NCI-H1417 treated with DMSO at 0.1 percent for 48 hours (cell line): ENCODE data around the gene UBN1.

Source experiments
- DNase-seq: peaks from one replicate; lab custom pipeline; 2025; lab: John Stamatoyannopoulos, UW

Gene UBN1

DNA sequence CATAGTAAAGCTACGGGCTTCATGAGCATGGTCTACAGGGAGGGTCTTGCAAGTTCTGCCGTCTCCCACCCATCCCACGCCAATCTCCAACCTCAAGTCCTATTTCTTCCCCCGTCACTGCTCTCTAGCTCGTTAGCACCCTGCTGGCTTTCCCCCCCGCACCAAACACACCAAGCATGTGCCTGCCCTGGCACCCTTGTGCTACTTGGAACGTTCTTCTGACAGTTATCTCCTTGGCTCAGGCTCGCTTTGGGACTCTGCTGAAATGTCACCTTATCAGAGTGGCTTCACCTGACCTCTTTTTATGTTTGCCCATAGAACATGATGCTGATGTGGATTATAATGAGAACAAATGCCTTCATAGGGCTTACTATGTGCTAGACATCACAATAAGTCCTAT, 22.1 kb upstream of the UBN1 start:
- DNase-seq, result no peak

DNA sequence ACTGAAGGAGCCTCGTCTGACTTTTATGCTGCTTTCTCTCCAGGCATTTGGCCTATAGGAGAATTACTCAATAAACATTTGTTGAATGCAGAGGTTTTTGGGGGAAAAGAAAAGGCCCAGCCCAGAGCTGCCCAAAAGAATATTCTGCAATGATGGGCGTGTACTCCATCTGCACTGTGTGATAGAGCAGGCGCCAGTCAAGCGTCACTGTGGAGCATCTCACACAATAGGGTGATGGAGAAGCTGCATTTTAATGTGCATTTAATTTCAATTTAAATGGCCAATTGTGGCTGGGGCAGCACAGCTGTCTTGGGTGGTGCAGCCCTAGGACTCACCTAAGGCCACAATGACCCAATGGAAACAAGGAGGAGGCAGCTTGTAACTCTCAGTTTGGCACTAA, 20.8 kb upstream of the UBN1 start:
- no peak for DNase-seq

DNA sequence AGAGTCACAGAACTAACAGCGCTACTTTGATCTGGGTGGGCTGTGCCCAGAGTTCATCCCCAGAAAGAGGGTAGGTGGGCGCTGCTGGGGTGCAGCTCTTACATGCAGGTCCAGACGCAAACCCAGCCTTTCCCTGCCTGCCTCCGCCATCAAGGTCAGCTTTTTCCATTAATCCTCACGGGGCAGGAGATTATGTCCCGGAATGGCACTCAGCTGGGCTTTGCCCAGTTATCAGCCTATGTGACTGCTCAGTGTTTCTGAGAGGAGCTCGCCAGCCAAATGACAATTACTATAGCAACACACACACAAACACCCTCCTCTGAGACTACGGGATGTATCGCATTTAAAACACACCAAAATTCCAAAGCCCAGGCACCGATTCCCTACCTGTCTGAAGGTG, 20.3 kb upstream of the UBN1 start:
- DNase-seq, result no peak

DNA sequence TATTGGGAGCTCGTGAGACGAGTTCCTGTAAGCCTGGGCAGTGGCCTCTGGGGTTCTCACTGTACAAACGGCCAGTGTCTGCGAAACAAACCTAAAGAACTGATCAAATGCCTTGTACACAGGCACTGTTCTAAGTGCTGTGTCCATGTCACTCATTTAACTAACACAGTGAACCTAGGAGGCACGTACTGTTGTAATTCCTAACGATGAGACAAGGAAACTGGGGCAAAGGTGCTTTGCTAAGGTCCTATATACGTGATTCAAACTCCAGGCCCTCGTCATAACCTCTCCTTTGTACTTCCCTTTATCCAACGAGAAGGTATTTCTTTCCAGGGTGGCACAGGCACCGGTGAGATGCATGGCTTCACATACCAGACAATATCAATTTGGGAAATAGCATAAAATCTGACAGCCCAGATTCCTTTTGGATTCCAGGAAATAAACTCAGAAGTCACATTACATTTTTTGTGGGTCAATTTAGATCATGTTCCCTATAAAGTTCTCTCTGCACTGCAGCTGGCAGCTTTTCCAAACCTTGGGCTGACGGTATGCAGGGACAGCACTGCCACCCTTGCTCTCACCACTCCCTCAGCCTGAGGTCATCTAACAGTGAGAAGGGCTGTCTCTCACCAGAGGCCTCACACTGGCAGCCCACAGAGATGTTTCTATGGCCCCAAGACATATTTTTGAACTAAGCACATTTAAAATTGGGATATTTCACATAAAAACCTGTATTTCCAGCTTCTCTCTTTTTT, 18.5 kb upstream of the UBN1 start:
- no peak for DNase-seq

DNA sequence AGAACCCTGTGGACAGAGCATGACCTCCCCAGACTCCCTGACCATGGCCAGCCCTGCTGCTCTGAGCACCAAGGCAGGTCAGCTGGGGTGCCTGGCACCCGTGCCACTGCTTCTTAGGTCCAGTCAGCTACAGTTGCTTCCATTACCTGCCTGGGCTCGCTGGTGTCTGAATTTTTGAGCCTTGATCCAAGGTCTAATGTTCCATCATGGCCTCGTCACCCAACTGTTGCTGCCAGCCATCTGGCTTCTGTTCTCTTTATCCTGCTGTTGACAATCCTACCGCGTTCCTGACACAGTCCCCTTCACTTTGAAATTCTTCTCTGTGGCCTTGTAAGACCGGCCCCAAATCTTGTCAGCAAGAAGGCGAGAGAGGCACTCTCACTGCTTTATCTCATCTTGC, 16.9 kb upstream of the UBN1 start:
- DNase-seq, result no peak

DNA sequence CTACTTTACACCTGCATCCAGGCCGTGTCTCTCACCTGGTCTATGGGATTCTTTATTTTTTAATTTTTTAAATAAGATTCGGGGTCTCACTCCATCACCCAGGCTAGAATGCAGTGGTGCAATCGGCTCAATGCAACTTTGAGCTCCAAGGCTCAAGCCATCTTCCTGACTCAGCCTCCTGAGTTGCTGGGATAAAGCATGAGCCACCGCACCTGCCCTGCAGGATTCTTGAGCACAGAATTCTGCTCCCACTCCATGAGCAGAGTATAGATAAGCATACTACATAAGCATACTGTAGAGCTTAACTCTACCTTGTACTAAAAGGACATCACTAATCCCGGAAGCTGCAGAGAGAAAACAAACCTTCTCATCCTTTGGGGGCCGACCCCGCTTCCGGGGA, 15.7 kb upstream of the UBN1 start:
- DNase-seq, result no peak

DNA sequence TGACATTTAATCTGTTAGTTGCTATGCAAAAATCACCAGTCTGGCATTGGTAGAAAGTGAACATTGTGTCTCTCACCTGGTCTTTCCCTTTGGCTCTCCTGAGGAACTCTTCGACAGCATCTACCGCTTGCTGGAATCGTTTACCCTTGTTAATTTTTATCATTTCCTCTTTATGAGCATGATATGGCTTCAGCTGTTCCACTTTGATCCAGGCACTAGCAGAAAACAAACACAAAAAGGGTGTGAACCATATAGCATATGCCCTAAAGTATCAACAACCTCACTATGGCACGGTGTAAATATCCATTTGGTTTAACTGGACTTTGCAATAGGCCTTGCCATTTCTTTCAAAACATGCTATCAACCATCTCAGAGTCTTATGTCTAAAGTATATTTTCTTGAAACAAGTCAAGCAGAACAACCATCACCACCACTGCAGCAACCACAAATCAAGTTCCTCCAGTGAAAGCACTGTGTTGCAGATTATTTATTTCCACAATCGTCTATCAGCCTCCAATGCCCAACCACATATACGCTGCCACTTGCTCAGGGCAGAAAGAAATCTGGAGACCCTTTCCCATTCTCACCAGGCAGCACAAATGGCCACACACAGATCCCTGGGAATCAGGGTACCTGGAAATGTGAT, 14.5 kb upstream of the UBN1 start:
- DNase-seq, result no peak

DNA sequence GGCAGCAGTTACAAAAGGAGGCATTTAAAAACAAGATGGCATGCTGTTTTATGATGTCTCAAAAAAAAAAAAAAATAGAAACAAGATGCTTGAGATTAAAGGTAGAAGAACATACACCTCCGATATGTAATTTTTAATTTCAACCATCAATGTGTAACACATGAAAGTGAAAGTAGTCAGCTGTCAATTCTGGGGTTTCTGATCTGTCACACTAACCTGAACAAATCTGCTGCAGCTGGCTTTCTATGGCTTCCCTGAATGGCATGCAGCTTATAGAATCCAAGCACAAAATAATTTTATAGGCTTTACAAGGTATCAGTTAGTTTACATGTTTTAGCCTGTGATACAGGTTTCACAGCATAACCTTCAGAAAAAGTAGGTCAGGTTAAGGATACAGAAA, 13.7 kb upstream of the UBN1 start:
- DNase-seq, result no peak

DNA sequence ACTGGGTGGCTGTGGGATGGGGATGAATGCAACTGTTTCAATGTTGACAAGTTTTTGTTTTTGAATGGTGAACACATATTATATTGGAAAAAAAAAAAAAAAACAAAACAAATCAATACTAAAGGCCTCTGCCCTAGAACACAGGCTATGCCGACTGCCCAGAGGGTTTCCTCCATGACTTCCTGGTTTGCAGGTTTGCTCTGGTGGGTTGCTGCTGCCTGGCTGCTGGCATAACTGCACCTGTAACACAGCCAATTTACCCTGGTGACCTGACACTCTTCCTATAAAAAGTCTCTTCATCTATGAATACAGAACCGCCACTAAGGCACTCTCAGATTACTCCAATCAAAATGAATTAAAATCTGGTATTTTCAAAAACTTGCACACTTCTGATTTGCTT, 10.6 kb upstream of the UBN1 start:
- DNase-seq, result no peak

DNA sequence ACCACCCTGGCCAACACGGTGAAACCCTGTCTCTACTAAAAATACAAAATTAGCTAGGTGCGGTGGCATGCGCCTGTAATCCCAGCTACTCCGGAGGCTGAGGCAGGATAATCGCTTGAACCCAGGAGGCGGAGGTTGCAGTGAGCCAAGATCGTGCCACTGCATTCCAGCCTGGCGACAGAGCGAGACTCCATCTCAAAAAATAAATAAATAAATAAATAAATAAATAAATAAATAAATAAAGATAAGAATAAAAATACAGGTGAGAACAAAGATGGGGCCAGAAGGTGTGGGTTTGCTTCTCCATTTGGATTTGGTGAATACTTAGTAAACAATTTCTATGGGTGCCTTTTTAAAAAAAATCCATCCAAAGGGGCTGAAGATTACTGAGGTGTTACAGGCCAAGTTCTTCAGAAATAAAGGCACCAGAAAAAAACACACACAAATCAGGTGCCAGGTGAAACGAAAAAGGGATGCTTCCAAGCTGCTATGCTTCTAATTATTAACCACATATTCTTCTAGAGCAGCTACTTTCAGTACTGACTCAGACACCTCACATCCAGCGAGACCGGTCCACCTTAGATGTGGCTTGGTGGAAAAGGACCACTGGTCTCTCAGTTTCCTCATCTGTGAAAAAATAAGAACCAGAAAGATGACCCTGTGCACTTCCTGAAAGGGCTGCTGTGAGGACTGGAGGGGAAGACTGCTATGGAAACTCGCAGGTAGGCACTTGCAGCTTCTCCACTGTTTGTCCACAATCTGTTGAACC, 9.4 kb upstream of the UBN1 start:
- no peak for DNase-seq

DNA sequence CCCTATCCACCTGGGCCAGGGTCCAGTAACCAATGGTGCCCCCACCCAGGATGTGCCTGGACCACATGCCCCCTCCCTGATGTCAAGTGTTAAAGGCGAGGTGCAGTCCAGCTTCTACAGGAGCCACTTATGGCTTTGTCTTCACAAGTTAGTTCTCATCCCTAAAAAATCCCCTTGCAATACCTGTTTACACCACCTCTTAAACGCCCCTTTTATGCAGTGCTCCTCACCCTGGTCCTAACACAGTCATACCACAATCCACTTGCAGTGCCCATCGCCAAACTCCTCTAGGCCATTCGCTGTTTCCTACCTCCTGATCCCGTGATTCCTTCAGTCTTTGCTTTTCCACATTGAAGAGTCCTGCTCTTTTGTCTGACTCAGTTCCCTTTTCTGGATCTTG, 7.3 kb upstream of the UBN1 start:
- DNase-seq, result no peak

DNA sequence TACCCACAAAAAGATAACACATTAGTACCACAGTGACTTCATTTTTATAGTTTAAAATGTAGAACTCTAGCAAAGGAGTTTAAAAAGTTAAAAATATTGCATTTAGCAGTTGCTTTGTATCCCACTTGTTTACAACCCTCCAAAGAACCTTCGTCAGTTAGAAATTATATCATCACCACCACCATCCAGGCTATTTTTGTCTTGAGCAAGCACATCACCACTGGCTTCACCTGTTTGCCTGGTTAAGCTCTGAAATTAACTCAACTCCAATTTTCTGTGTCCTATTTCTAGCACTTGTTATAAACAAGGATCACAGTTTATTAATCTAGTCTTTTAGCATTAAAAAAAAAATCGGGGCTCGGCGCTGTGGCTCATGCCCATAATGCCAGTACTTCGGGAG, 6.3 kb upstream of the UBN1 start:
- no peak for DNase-seq

DNA sequence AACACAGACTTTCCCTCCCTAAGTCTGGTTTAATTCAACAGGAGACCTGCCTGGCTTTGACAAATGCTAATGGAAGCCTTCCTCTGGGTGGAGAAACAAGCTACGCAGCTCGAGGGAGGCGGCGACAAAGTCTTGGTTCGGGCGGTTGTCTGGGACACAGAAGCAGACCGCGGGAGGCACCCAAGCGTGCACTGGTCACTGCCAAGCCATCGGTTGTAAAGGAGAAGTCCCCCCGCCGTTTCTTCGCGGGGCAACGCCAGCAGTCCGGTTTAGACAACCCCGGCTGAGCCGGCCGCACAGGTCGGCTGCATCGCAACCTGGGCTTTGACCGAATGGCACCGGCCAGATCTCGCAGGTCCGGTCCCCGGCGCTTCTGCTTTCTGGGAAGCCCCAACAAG, 779 bp upstream of the UBN1 start:
- DNase-seq, result no peak

DNA sequence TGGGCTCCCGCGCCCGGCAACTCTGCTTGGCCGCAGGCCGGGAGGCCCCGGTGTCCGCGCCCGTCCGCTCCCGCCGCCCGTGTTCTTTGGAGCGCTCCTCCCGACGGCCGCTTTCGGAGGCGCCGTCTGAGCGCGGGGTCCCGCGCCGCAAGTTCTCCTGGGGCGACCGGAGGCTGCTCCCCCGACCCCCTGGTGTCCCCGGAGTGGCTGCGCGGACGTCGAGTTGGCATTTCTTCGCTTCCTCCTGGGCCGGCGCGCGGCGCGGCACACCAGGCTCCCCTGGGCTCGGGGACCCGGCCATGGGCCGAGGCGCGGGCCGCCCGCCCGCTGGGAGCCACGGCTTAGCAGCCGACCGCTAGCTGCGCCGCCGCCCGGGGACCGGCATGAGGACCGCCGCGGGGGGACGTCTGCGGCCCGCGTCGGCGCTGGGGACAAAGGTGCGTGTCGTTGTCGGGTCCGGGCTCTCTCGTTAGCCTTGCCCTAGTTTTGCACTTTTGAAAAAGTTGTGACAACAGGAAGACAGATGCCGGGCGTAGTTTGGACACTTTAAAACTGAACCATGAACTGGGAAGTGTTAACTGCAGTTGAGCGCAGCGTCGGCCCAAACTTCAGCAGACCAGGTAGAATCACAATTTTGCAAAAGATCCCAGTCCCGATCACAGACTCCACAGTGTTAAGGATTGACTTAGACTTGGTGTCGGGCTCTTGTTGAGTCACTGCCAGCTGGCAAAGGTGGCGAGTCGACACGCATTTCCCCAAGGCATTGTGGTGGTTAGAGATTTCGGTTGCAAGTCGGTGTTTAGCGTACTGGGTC, 700 bp downstream of the UBN1 start:
- no peak for DNase-seq

DNA sequence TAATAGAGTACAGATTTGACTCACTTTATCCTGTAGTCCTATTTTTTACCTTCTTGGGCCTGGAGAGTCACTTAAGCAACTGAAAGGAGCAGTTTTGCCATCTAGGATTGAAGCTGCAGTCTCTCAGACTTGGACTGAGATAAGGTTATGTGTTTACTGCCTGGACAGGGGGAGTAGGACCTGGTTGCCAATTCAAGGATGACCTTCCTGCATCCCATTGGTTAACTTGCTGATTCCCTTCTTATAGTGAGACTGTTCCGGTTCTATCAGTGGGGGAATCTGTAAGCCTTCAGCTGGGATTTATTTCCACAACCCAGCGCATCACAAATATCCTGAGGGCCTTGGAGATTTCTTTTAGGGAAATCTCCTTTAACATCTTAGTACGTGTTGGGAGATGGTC, 2.9 kb downstream of the UBN1 start:
- DNase-seq, result no peak

DNA sequence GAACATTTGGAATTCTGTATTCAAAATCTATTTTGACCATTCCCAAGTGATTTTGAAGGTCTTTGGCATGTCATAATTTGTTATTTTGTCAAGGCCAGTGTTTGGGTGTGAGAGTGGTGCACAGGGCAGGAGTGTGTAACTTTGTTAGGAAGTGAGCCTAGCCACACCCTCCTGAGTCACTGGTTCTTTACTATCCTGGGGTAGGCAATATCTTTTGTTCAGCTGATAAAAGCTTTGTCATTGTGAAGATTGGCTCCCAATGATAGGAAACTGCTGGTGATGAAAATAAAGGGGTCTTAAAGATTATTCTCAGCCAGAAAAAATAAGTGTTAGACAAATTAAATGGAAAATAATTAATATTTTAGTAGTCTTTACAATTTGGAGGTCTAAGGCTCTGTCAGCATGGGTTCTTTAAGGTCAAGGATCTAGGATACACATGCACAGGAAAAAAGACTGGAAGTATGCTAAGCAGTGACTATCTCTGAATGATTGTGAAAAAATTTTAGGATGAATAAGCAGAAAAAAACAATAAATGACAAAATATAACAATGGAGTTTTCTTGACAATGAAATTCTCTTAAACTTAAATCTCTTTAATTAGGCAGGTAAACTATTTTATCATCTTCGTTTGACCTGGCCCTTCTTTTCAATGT, 5.1 kb downstream of the UBN1 start:
- DNase-seq, result no peak

DNA sequence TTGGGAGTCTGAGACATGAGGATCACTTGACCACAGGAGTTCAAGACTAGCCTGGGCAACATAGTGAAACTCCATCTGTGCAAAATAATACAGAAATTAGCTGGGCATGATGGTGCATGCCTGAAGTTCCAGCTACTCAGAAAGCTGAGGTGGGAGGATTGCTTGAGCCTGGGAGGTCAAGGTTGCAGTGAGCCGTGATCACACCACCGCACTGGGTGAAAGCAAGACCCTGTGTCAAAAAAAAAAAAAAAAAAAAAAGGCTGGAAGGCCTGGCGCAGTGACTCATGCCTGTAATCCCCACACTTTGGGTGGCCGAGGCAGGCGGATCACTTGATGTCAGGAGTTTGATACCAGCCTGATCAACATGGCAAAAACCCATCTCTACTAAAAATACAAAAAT, 8.1 kb downstream of the UBN1 start:
- DNase-seq, result no peak

DNA sequence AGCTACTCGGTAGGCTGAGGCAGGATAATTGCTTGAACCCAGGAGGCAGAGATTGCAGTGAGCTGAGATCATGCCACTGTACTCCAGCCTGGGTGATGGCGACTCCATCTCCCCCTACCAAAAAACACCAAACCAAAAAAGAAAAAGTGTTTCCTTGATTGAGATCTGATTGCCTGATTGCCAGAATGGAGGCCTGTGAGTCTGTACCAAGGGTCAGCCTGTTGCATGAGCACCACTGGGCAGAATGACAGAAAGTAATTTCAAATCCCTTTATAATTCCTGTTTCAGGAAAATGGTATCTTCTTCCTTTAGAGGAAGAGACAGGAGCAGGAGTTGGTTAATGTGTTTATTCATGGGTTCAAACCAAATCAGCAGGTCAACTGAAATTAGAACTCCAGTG, 8.5 kb downstream of the UBN1 start:
- DNase-seq, result no peak

DNA sequence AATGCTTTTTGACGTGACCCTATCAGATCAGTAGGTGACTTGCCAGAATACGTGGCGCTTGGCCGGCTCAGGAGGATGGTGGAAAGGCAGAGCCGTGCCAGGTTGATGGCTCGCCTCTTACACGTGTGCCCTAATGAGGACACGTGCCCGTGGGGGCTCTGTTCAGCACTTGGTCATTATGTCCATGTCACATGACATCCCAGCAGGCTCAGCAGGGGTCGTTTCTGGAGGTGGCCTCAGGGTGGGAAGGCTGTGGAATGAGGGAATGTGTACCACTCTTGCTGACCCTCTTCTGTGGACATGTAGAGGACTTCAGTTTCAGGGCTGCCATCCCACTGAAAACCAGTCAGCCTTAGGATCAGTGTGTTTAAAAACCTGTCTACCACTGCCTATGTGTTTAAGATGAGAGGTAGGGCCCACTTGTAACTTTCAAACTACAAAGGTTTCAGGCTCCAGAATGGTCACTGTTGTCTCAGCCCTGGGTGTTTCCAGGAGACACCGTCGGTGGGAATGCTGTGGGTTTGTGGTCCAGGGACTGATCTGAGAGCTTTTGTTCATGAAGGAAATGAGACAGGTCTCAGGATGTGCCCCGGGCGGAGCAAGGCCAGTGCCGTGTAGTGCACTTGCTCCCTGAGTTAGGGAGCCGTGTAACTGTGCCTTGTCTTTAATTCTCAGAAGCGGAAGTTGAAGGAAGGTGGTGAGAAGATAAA, 12.1 kb downstream of the UBN1 start:
- no peak for DNase-seq

DNA sequence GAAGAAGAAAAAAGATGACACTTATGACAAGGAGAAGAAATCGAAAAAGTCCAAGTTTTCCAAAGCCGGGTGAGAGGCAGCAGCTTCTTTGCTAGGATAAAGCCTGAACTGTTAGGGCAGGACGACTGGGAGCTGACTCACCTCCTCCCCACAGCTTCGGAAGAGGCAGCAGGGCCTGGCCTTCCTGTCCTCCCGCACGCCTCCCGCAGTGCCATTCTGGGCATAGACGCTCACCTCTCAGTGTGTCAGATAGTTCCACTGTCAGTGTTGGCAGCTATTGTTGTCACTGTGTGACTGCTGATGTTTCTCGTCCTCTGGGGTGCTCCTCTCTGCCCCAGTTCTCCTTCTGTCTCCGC, 12.6 kb downstream of the UBN1 start:
- DNase-seq, result no peak

DNA sequence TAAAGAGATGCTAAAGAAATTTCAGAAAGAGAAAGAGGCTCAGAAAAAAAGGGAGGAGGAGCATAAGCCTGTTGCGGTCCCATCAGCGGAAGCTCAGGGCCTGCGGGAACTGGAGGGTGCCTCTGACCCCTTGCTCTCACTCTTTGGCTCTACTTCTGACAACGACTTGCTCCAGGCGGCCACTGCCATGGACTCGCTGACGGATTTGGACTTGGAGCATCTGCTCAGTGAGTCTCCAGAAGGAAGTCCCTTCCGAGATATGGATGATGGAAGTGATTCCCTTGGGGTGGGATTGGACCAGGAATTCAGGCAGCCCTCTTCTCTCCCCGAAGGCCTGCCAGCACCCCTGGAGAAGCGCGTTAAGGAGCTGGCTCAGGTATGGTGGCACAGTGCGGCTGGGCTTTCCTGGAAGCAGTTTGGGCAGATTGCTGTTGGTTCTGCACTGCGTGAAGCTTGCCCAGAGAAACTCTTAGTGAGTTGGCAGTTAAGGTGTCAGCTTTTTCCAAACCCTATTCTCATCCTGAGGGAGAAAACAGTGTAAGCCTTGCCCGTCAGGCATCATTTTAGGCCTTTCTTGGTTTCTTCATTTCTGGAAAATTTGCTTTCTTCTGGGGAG, 13.6 kb downstream of the UBN1 start:
- DNase-seq, result no peak
